GM23338 (cell line): ENCODE measurements around the gene NCAPG. TPM values are rescaled to one million over a fixed set of nuclear protein-coding genes. Genes with fewer than 3 reads are reported as not detected.

ENCODE experiments used
- ATAC-seq: fragments of 200-7000 bp; cut with Tn5 transposase; 3 replicates; pipeline ENCODE4 v1.9.1; 2020
- DNase-seq: peaks from one replicate; pipeline ENCODE4 v3.0.0-alpha.2; 2015; ENCODE audit warnings: low spot score
- H2AFZ ChIP-seq: fragments of 200-600 bp; sonication (generic); 2 replicates; pipeline ENCODE4 v1.8.0; 2016; ENCODE audit warnings: antibody characterized with exemption, mild to moderate bottlenecking, moderate library complexity
- H3F3A ChIP-seq: fragments of 200-600 bp; sonication (generic); replicated peaks from 2 replicates; pipeline ENCODE4 v1.8.0; 2017; ENCODE audit warnings: antibody characterized with exemption, mixed run types, low read depth
- H3K27ac ChIP-seq: fragments of 200-600 bp; sonication (generic); 2 replicates; pipeline ENCODE4 v1.6.1; 2016; ENCODE audit warnings: low read depth
- H3K27me3 ChIP-seq: fragments of 200-600 bp; sonication (generic); 2 replicates; pipeline ENCODE4 v1.8.0; 2016; ENCODE audit warnings: mild to moderate bottlenecking, mixed run types, moderate library complexity; ENCODE audit not compliant: insufficient read depth
- H3K36me3 ChIP-seq: fragments of 200-600 bp; sonication (generic); 2 replicates; pipeline ENCODE4 v1.8.0; 2016; ENCODE audit warnings: mild to moderate bottlenecking; ENCODE audit not compliant: insufficient read depth
- H3K4me1 ChIP-seq: fragments of 200-600 bp; sonication (generic); 2 replicates; pipeline ENCODE4 v1.8.0; 2016; ENCODE audit warnings: mild to moderate bottlenecking, moderate library complexity; ENCODE audit not compliant: insufficient read depth
- H3K4me2 ChIP-seq: fragments of 200-600 bp; sonication (generic); 2 replicates; pipeline ENCODE4 v1.7.1; 2017; ENCODE audit warnings: mixed run types
- H3K4me3 ChIP-seq: fragments of 200-600 bp; sonication (generic); 2 replicates; pipeline ENCODE4 v1.6.1; 2016; ENCODE audit warnings: mixed run types
- H3K79me2 ChIP-seq: fragments of 200-600 bp; sonication (generic); replicated peaks from 2 replicates; pipeline ENCODE4 v1.8.0; 2017; ENCODE audit warnings: mild to moderate bottlenecking; ENCODE audit not compliant: insufficient read depth
- H3K9me2 ChIP-seq: fragments of 200-600 bp; sonication (generic); 2 replicates; pipeline ENCODE4 v1.8.0; 2017; ENCODE audit not compliant: insufficient read depth
- H4K20me1 ChIP-seq: fragments of 200-600 bp; sonication (generic); replicated peaks from 2 replicates; pipeline ENCODE4 v1.8.0; 2017; ENCODE audit warnings: mild to moderate bottlenecking; ENCODE audit not compliant: insufficient read depth
- H3K27ac Mint-ChIP-seq: 2 replicates; pipeline ENCODE4 v1.8.0; 2020; ENCODE audit warnings: inconsistent platforms, mild to moderate bottlenecking, moderate library complexity, mixed read lengths
- H3K27me3 Mint-ChIP-seq: 3 replicates; pipeline ENCODE4 v1.8.0; 2022; ENCODE audit warnings: low read depth, mild to moderate bottlenecking, moderate library complexity, mixed read lengths, inconsistent platforms; ENCODE audit not compliant: insufficient read depth, poor library complexity
- H3K36me3 Mint-ChIP-seq: 3 replicates; pipeline ENCODE4 v1.8.0; 2021; ENCODE audit warnings: low read depth, mild to moderate bottlenecking, inconsistent platforms, moderate library complexity, mixed read lengths
- H3K4me1 Mint-ChIP-seq: 3 replicates; pipeline ENCODE4 v1.8.0; 2020; ENCODE audit warnings: mild to moderate bottlenecking, inconsistent platforms, mixed read lengths
- H3K4me3 Mint-ChIP-seq: 3 replicates; pipeline ENCODE4 v1.8.0; 2021; ENCODE audit warnings: moderate library complexity, mild to moderate bottlenecking, inconsistent platforms, mixed read lengths
- H3K9me3 Mint-ChIP-seq: 3 replicates; pipeline ENCODE4 v1.8.0; 2020; ENCODE audit warnings: moderate library complexity, mild to moderate bottlenecking, inconsistent platforms, mixed read lengths
- CREB1 ChIP-seq: fragments of 250-450 bp; sonication (Bioruptor Pico); IDR thresholded peaks from 2 replicates; pipeline ENCODE4 v1.5.0; 2020; ENCODE audit warnings: low read depth, mild to moderate bottlenecking, moderate library complexity
- ETS1 ChIP-seq: IDR thresholded peaks from 2 replicates; pipeline ENCODE4 v1.6.1; 2016; ENCODE audit warnings: antibody characterized with exemption
- EZH2 ChIP-seq: fragments of 200-600 bp; sonication (generic); IDR thresholded peaks from one replicate; pipeline ENCODE4 v1.8.0; 2017; ENCODE audit warnings: antibody characterized with exemption, mild to moderate bottlenecking, low read depth; ENCODE audit not compliant: unreplicated experiment
- EZH2phosphoT487 ChIP-seq: fragments of 200-600 bp; sonication (generic); IDR thresholded peaks from one replicate; pipeline ENCODE4 v1.8.1; 2018; ENCODE audit warnings: antibody characterized with exemption; ENCODE audit not compliant: unreplicated experiment
- JUNB ChIP-seq: IDR thresholded peaks from one replicate; pipeline ENCODE4 v1.6.1; 2016; ENCODE audit warnings: antibody characterized with exemption; ENCODE audit not compliant: unreplicated experiment
- NANOG ChIP-seq: IDR thresholded peaks from 2 replicates; pipeline ENCODE4 v1.6.1; 2016; ENCODE audit warnings: antibody characterized with exemption, borderline replicate concordance
- POLR2AphosphoS5 ChIP-seq: IDR thresholded peaks from 2 replicates; pipeline ENCODE4 v1.6.1; 2016; ENCODE audit warnings: antibody characterized with exemption, low read depth
- ZNF331 ChIP-seq: fragments of 250-450 bp; sonication (Bioruptor Pico); IDR thresholded peaks from 2 replicates; pipeline ENCODE4 v1.5.0; 2020; ENCODE audit warnings: low read depth, mild to moderate bottlenecking, moderate library complexity
- polyA plus RNA-seq: library from polyadenylated mRNA; unstranded; fragments of >200 nt; fragmentation: Nextera tagmentation; extraction: Ambion mirVana; gene quantifications from 2 replicates; pipeline ENCODE4 v1.2.1, GENCODE V29; 2016
- total RNA-seq: library from RNA; depleted of rRNA; stranded (reverse); fragments of >200 nt; shearing (Covaris generic); gene quantifications from 2 replicates; pipeline ENCODE4 v1.2.3, GENCODE V29; 2014
- TF ChIP-seq, protein P1 (sequence below): fragments of 250-450 bp; sonication (Bioruptor Pico); IDR thresholded peaks from 2 replicates; pipeline ENCODE4 v1.5.0; 2020; ENCODE audit warnings: mild to moderate bottlenecking, moderate library complexity

The NCAPG gene
- total and polyA plus RNA-seq, 2 experiments from 2014 or later: 24.4 to 45.8 TPM

- TF ChIP-seq, protein P1, sequence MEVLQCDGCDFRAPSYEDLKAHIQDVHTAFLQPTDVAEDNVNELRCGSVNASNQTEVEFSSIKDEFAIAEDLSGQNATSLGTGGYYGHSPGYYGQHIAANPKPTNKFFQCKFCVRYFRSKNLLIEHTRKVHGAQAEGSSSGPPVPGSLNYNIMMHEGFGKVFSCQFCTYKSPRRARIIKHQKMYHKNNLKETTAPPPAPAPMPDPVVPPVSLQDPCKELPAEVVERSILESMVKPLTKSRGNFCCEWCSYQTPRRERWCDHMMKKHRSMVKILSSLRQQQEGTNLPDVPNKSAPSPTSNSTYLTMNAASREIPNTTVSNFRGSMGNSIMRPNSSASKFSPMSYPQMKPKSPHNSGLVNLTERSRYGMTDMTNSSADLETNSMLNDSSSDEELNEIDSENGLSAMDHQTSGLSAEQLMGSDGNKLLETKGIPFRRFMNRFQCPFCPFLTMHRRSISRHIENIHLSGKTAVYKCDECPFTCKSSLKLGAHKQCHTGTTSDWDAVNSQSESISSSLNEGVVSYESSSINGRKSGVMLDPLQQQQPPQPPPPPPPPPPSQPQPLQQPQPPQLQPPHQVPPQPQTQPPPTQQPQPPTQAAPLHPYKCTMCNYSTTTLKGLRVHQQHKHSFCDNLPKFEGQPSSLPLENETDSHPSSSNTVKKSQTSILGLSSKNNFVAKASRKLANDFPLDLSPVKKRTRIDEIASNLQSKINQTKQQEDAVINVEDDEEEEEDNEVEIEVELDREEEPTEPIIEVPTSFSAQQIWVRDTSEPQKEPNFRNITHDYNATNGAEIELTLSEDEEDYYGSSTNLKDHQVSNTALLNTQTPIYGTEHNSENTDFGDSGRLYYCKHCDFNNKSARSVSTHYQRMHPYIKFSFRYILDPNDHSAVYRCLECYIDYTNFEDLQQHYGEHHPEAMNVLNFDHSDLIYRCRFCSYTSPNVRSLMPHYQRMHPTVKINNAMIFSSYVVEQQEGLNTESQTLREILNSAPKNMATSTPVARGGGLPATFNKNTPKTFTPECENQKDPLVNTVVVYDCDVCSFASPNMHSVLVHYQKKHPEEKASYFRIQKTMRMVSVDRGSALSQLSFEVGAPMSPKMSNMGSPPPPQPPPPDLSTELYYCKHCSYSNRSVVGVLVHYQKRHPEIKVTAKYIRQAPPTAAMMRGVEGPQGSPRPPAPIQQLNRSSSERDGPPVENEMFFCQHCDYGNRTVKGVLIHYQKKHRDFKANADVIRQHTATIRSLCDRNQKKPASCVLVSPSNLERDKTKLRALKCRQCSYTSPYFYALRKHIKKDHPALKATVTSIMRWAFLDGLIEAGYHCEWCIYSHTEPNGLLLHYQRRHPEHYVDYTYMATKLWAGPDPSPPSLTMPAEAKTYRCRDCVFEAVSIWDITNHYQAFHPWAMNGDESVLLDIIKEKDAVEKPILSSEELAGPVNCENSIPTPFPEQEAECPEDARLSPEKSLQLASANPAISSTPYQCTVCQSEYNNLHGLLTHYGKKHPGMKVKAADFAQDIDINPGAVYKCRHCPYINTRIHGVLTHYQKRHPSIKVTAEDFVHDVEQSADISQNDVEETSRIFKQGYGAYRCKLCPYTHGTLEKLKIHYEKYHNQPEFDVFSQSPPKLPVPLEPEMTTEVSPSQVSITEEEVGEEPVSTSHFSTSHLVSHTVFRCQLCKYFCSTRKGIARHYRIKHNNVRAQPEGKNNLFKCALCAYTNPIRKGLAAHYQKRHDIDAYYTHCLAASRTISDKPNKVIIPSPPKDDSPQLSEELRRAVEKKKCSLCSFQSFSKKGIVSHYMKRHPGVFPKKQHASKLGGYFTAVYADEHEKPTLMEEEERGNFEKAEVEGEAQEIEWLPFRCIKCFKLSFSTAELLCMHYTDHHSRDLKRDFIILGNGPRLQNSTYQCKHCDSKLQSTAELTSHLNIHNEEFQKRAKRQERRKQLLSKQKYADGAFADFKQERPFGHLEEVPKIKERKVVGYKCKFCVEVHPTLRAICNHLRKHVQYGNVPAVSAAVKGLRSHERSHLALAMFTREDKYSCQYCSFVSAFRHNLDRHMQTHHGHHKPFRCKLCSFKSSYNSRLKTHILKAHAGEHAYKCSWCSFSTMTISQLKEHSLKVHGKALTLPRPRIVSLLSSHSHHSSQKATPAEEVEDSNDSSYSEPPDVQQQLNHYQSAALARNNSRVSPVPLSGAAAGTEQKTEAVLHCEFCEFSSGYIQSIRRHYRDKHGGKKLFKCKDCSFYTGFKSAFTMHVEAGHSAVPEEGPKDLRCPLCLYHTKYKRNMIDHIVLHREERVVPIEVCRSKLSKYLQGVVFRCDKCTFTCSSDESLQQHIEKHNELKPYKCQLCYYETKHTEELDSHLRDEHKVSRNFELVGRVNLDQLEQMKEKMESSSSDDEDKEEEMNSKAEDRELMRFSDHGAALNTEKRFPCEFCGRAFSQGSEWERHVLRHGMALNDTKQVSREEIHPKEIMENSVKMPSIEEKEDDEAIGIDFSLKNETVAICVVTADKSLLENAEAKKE (CRISPR knock-in tag): no peak
- TF ChIP-seq EZH2phosphoT487 (no peak), POLR2AphosphoS5 (no peak), ZNF331 (CRISPR knock-in tag) (no peak), EZH2 (no peak), CREB1 (CRISPR knock-in tag) (no peak), JUNB (no peak), NANOG (no peak), ETS1 (no peak)
Observed at GRCh38 chr4:17876943-17877342, 66.2 kb downstream of the NCAPG start (continued).

- H3K4me3 ChIP-seq: no peak overlapping the region
- no peaks in the 10 kb centered on the region for H4K20me1 ChIP-seq
- H3K9me2 ChIP-seq: no peaks in the 10 kb centered on the region
- no peak overlapping the region for H3K4me3 Mint-ChIP-seq
- H2AFZ ChIP-seq: no peak overlapping the region
- DNase-seq (no peak), ATAC-seq (no peak)
- H3K4me2 ChIP-seq: no peak overlapping the region
- no peaks in the 10 kb centered on the region for H3K79me2 ChIP-seq
- H3K27me3 ChIP-seq: no peaks in the 10 kb centered on the region
- H3K27ac ChIP-seq: no peak overlapping the region
- no peaks in the 10 kb centered on the region for H3K27me3 Mint-ChIP-seq
- H3K27ac Mint-ChIP-seq: no peak overlapping the region
- H3K4me1 ChIP-seq: no peaks in the 10 kb centered on the region
- no peaks in the 10 kb centered on the region for H3K36me3 ChIP-seq
- H3K36me3 Mint-ChIP-seq: no peaks in the 10 kb centered on the region
- H3K9me3 Mint-ChIP-seq: no peaks in the 10 kb centered on the region; the same call in 2 of the 3 replicates
- H3F3A ChIP-seq: no peaks in the 10 kb centered on the region
- H3K4me1 Mint-ChIP-seq: peaks cover 3% of the 10 kb centered on the region; the same call in 2 of the 3 replicates
- TF ChIP-seq NANOG (no peak), EZH2phosphoT487 (no peak), EZH2 (no peak), JUNB (no peak)
- TF ChIP-seq, protein P1 (CRISPR knock-in tag): no peak
Observed at GRCh38 chr4:17877661-17878060, 66.9 kb downstream of the NCAPG start.
